Measurements from ENCODE around the gene CNR2. TPM values are rescaled to one million over a fixed set of nuclear protein-coding genes. Genes with fewer than 3 reads are reported as not detected.

Gene CNR2
- polyA plus RNA-seq, 3 donors, result 0.03 to 0.12 (median 0.11) TPM

GRCh38 chr1:23925279-23925678, 12.1 kb upstream of the CNR2 start:
- intact Hi-C loops (cut with micrococcal nuclease), result no loop called here
- Histone ChIP-seq H3K4me2 (replicated peaks; ENCODE audit: extremely low read depth, low read length, poor library complexity, severe bottlenecking) (no peak overlapping the region), H4K20me1 (ENCODE audit: insufficient read depth, low read length) (no peaks in the 10 kb centered on the region), H3K79me2 (ENCODE audit: insufficient read depth, low read length) (no peaks in the 10 kb centered on the region), H3K4me3 (replicated peaks in 1 of 3; ENCODE audit: low read depth in 2 of 3, low read length in 3 of 3) (no peak overlapping the region), H2AFZ (ENCODE audit: insufficient read depth, low read depth, low read length, poor library complexity, severe bottlenecking) (no peak overlapping the region), H3K4me1 (ENCODE audit: control insufficient read depth in 1 of 2, insufficient read depth in 2 of 2, low read length in 2 of 2) (peaks cover 1 to 3% of the 10 kb centered on the region in 2 donors), H3K27me3 (ENCODE audit: control insufficient read depth in 2 of 2, insufficient read depth in 2 of 2, low read length in 2 of 2) (no peaks in the 10 kb centered on the region), H3K27ac (ENCODE audit: low read depth in 1 of 2, low read length in 2 of 2) (no peak overlapping the region), H3K9me3 (replicated peaks in 1 of 2; ENCODE audit: control insufficient read depth in 1 of 2, insufficient read depth in 1 of 2, low read length in 2 of 2) (no peaks in the 10 kb centered on the region), H3K9ac (ENCODE audit: insufficient read depth, low read length, poor library complexity, severe bottlenecking) (no peak overlapping the region), H3K36me3 (replicated peaks in 1 of 2; ENCODE audit: control insufficient read depth in 1 of 2, insufficient read depth in 2 of 2, low read length in 2 of 2) (no peaks in the 10 kb centered on the region)
- H3K36me3 Mint-ChIP-seq, result no peaks in the 10 kb centered on the region
- peaks cover 0 to 2% (median 1%) of the 10 kb centered on the region in 3 donors for H3K27me3 Mint-ChIP-seq (ENCODE audit: low read depth in 3 of 3)
- no peak overlapping the region for H3K4me3 Mint-ChIP-seq
- TF ChIP-seq CTCF (IDR thresholded peaks at IDR 0.05), result no peak
- peaks cover 4% of the 10 kb centered on the region for H3K4me1 Mint-ChIP-seq
- WGBS (ENCODE audit: insufficient coverage), result 100% methylated on average over 2 of the region's 3 CpGs
- DNase-seq, result no peak
- H3K9me3 Mint-ChIP-seq, result peaks cover 0 to 1% (median 0%) of the 10 kb centered on the region in 7 donors
- no peak overlapping the region for H3K27ac Mint-ChIP-seq

GRCh38 chr1:23924601-23925000, 11.4 kb upstream of the CNR2 start:
- H2AFZ ChIP-seq (ENCODE audit: insufficient read depth, low read depth, low read length, poor library complexity, severe bottlenecking), result no peak overlapping the region
- H3K9ac ChIP-seq (ENCODE audit: insufficient read depth, low read length, poor library complexity, severe bottlenecking), result no peak overlapping the region
- H3K27ac ChIP-seq (ENCODE audit: low read depth in 1 of 2, low read length in 2 of 2), result no peak overlapping the region
- H3K9me3 ChIP-seq (replicated peaks in 1 of 2; ENCODE audit: control insufficient read depth in 1 of 2, insufficient read depth in 1 of 2, low read length in 2 of 2), result no peaks in the 10 kb centered on the region
- no peak overlapping the region for H3K4me3 ChIP-seq (replicated peaks in 1 of 3; ENCODE audit: low read depth in 2 of 3, low read length in 3 of 3)
- no peaks in the 10 kb centered on the region for H3K36me3 ChIP-seq (replicated peaks in 1 of 2; ENCODE audit: control insufficient read depth in 1 of 2, insufficient read depth in 2 of 2, low read length in 2 of 2)
- intact Hi-C loops (cut with micrococcal nuclease), result loop anchor here in 1 of 2 donors (5.0 kb wide), 1 partner anchor 152 kb away; no protein-coding TSS in a partner anchor
- no peak overlapping the region for H3K4me2 ChIP-seq (replicated peaks; ENCODE audit: extremely low read depth, low read length, poor library complexity, severe bottlenecking)
- Mint-ChIP-seq H3K9me3 (peaks cover 0 to 1% (median 0%) of the 10 kb centered on the region in 7 donors), H3K4me1 (peaks cover 11% of the 10 kb centered on the region), H3K4me3 (no peak overlapping the region), H3K27ac (peak overlapping the region in 1 of 7 donors; percentile 35), H3K27me3 (ENCODE audit: low read depth in 3 of 3) (peaks cover 0 to under 1% (median under 1%) of the 10 kb centered on the region in 3 donors), H3K36me3 (no peaks in the 10 kb centered on the region)
- WGBS (ENCODE audit: insufficient coverage), result 97% methylated on average over 6 of the region's 11 CpGs
- no peak for DNase-seq
- H4K20me1 ChIP-seq (ENCODE audit: insufficient read depth, low read length), result no peaks in the 10 kb centered on the region
- H3K79me2 ChIP-seq (ENCODE audit: insufficient read depth, low read length), result no peaks in the 10 kb centered on the region
- H3K4me1 ChIP-seq (ENCODE audit: control insufficient read depth in 1 of 2, insufficient read depth in 2 of 2, low read length in 2 of 2), result peaks cover 8 to 10% of the 10 kb centered on the region in 2 donors
- TF ChIP-seq CTCF (IDR thresholded peaks at IDR 0.05), result no peak
- H3K27me3 ChIP-seq (ENCODE audit: control insufficient read depth in 2 of 2, insufficient read depth in 2 of 2, low read length in 2 of 2), result no peaks in the 10 kb centered on the region
